ENCODE results near the gene DVL1. TPM values are rescaled to one million over a fixed set of nuclear protein-coding genes. Genes with fewer than 3 reads are reported as not detected.

The DVL1 gene
- total and polyA plus RNA-seq, 2 of the 13 experiments (the other 11 are each of a cell fraction or from before 2014, with no cell fraction given), result 30.8 to 60.4 TPM

DNA sequence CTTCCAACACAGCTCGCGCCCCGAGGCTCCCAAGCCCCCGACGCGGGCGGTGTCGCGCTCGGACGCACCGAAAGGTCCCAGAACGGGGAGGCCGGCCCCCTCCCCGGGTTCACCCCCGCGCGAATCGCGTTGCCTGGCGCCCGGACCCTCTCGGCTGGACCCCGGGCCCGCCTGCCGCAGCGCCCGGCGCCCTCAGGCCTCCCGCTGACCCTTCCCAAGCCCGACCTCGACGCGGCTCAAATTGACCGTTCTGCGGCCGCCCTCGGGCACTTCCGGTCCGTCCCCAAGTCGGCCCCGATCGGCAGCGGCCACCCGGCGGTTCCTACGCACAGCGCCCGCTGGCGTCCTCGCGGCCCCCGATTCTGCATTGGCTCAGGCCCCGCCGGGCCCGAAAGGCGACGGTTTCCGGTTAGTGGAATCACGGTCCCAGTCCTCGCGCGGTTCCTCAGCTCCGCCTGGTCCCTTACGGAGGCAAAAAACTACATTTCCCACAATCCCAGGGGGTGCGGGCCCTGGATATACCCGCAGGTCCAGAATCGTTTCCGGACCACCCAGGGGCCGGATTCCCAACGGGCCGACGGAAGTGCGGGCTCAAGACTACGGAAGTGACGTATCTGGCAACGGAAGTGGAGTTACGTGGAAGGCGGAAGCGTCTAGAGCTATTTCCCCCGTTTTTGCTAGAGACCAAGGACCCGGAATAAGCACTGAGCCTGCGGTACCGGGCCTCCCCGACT is 25.9 kb upstream of the DVL1 start, which contains the start of gene AURKAIP1 (continued):
- peak; percentile 91 for TF ChIP-seq ZNF552 (CRISPR knock-in tag; IDR thresholded peaks at IDR 0.05; ENCODE audit: borderline replicate concordance)
- peak; percentile 98 for TF ChIP-seq ZNF501 (CRISPR knock-in tag; IDR thresholded peaks at IDR 0.05)
- TF ChIP-seq, protein P1, sequence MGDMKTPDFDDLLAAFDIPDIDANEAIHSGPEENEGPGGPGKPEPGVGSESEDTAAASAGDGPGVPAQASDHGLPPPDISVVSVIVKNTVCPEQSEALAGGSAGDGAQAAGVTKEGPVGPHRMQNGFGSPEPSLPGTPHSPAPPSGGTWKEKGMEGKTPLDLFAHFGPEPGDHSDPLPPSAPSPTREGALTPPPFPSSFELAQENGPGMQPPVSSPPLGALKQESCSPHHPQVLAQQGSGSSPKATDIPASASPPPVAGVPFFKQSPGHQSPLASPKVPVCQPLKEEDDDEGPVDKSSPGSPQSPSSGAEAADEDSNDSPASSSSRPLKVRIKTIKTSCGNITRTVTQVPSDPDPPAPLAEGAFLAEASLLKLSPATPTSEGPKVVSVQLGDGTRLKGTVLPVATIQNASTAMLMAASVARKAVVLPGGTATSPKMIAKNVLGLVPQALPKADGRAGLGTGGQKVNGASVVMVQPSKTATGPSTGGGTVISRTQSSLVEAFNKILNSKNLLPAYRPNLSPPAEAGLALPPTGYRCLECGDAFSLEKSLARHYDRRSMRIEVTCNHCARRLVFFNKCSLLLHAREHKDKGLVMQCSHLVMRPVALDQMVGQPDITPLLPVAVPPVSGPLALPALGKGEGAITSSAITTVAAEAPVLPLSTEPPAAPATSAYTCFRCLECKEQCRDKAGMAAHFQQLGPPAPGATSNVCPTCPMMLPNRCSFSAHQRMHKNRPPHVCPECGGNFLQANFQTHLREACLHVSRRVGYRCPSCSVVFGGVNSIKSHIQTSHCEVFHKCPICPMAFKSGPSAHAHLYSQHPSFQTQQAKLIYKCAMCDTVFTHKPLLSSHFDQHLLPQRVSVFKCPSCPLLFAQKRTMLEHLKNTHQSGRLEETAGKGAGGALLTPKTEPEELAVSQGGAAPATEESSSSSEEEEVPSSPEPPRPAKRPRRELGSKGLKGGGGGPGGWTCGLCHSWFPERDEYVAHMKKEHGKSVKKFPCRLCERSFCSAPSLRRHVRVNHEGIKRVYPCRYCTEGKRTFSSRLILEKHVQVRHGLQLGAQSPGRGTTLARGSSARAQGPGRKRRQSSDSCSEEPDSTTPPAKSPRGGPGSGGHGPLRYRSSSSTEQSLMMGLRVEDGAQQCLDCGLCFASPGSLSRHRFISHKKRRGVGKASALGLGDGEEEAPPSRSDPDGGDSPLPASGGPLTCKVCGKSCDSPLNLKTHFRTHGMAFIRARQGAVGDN (CRISPR knock-in tag; IDR thresholded peaks at IDR 0.05), result peak; percentile 96
- peak; percentile 93 for TF ChIP-seq RBFOX2 (IDR thresholded peaks at IDR 0.05; ENCODE audit: low read depth, low read length)
- TF ChIP-seq ZNF83 (CRISPR knock-in tag; IDR thresholded peaks at IDR 0.05; ENCODE audit: borderline replicate concordance), result peak; percentile 77; the same call in 1 of the 2 replicates
- no peak for TF ChIP-seq SMARCC2 (IDR thresholded peaks at IDR 0.05)
- TF ChIP-seq CHCHD3 (CRISPR knock-in tag; IDR thresholded peaks at IDR 0.05), result 0 out of 2 replicates have a peak, but pooled peaks have one; percentile 44
- peak; percentile 90 for TF ChIP-seq MYC (CRISPR knock-in tag; IDR thresholded peaks at IDR 0.05; ENCODE audit: borderline replicate concordance)
- no peak; the same call in 1 of the 2 replicates for TF ChIP-seq WIZ (CRISPR knock-in tag; IDR thresholded peaks at IDR 0.05)
- TF ChIP-seq NFYC (CRISPR knock-in tag; IDR thresholded peaks at IDR 0.05), result peak; percentile 67
- peak; percentile 82 for TF ChIP-seq MIER2 (CRISPR knock-in tag; IDR thresholded peaks at IDR 0.05)
- no peak for TF ChIP-seq CBX2 (IDR thresholded peaks at IDR 0.05; ENCODE audit: low read depth, low read length)
- peak; percentile 42; the same call in 1 of the 2 replicates for TF ChIP-seq CBX2 (CRISPR knock-in tag; IDR thresholded peaks at IDR 0.05; ENCODE audit: low read depth)
- TF ChIP-seq NFKBIZ (CRISPR knock-in tag; IDR thresholded peaks at IDR 0.05), result peak; percentile 83; the same call in 1 of the 2 replicates
- TF ChIP-seq PHB2 (IDR thresholded peaks at IDR 0.05; ENCODE audit: partially characterized antibody), result no peak
- TF ChIP-seq, protein P2, sequence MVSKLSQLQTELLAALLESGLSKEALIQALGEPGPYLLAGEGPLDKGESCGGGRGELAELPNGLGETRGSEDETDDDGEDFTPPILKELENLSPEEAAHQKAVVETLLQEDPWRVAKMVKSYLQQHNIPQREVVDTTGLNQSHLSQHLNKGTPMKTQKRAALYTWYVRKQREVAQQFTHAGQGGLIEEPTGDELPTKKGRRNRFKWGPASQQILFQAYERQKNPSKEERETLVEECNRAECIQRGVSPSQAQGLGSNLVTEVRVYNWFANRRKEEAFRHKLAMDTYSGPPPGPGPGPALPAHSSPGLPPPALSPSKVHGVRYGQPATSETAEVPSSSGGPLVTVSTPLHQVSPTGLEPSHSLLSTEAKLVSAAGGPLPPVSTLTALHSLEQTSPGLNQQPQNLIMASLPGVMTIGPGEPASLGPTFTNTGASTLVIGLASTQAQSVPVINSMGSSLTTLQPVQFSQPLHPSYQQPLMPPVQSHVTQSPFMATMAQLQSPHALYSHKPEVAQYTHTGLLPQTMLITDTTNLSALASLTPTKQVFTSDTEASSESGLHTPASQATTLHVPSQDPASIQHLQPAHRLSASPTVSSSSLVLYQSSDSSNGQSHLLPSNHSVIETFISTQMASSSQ (IDR thresholded peaks at IDR 0.05; ENCODE audit: low read depth), result peak; percentile 26; the same call in 1 of the 2 replicates
- TF ChIP-seq, protein P2 (CRISPR knock-in tag; IDR thresholded peaks at IDR 0.05; ENCODE audit: borderline replicate concordance), result peak; percentile 84; the same call in 1 of the 2 replicates
- TF ChIP-seq XRCC5 (optimal IDR thresholded peaks at IDR 0.05; ENCODE audit: low read length), result peak; percentile 99
- no peak for TF ChIP-seq NBN (conservative IDR thresholded peaks at IDR 0.05)

Data from HepG2 (cell line).